NCI-H2227 (cell line): Measurements from ENCODE around the gene DUSP28.
A peak's percentile ranks its signal among the peaks of the same experiment; 100 is the strongest.

Experiments used
- DNase-seq: peaks from one replicate; lab custom pipeline; 2025; ENCODE audit not compliant: unreplicated experiment; lab: John Stamatoyannopoulos, UW

DUSP28 gene

DNA sequence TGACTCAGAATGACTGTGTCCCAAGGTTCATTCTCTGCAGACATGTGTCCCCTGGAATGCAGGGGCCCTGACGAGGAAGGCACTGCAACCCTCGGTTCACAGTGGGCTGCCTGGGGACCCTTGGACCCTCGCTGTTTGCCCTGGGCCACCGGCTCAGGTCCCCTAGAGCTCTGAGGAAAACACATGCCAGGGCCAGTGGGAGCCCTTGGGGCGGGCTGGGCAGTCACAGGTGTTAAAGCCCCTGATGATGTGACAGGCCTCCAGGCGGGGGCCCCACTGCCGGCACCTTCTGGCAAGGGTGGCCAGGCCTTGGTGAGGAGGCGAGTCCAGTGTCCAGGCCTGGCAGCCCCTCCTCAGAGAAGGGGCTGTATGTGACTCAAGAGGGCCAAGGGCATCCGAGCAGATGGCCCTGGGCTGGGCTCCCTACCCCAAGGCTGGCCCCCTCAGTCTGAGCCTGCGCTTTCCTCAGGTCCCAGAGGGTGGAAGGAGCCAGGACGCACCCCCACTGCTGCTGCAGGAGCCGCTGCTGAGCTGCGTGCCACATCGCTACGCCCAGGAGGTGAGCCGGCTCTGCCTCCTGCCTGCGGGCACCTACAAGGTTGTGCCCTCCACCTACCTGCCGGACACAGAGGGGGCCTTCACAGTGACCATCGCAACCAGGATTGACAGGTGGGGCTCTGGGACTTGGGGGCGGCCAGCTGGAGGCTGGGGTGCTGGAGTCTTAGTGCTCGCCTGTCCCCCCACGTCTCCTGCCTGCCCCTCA is 37.4 kb downstream of the DUSP28 start:
- no peak for DNase-seq

DNA sequence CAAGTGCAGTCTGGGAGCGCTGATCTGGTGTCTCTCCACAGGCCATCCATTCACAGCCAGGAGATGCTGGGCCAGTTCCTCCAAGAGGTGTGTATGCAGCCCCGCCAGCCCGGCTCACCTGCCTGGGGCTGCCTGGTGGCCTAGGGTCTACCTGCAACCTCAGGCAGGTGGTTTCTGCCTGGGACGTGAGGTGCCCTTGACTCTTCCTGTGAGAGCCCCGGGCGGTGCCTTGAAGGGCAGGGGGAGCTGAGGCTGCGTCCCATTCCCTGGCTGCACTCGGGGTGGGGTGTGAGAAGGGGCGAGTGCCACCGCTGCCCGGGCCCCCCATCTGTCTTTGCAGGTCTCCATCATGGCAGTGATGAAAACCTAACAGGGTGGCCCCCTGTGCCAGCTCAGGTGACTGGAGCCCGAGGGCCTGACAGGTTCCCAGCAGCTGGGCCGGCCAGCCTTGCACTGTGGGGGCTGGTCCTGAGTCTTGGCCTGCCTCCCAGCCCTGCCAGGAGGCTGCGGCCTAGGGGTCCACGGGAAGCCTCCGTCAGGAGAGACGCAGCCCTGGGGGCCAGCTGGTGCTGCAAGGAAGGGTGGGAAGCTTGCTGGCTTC is 38.3 kb downstream of the DUSP28 start:
- DNase-seq = no peak

GRCh38 chr2:240599141-240599583 is 39.0 kb downstream of the DUSP28 start:
- DNase-seq = no peak

DNA sequence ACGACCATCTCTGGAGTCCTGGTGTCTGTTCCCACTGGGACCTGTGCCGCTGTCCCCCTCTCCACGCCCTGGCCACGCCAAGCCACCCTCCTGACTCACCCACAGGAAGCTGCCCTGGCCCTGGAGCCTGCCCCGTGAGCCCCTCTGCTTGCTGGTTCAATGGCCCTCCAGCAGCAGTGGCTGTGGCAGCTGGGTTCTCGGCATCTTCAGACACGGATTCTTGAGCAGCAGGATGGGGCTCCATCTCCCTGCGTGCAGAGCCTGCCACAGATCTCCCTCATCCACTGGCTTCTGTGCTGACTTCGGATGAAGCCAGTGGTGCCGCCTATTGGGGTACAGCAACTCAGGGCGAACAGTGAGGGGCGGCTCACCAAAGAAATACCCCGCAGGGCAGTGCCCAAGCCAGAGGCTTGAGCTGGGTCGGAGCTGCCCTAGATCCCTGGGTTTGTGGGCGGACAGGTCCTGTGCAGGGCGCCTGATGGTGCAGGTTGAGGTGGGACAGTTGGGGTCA is 40.3 kb downstream of the DUSP28 start:
- no peak for DNase-seq

DNA sequence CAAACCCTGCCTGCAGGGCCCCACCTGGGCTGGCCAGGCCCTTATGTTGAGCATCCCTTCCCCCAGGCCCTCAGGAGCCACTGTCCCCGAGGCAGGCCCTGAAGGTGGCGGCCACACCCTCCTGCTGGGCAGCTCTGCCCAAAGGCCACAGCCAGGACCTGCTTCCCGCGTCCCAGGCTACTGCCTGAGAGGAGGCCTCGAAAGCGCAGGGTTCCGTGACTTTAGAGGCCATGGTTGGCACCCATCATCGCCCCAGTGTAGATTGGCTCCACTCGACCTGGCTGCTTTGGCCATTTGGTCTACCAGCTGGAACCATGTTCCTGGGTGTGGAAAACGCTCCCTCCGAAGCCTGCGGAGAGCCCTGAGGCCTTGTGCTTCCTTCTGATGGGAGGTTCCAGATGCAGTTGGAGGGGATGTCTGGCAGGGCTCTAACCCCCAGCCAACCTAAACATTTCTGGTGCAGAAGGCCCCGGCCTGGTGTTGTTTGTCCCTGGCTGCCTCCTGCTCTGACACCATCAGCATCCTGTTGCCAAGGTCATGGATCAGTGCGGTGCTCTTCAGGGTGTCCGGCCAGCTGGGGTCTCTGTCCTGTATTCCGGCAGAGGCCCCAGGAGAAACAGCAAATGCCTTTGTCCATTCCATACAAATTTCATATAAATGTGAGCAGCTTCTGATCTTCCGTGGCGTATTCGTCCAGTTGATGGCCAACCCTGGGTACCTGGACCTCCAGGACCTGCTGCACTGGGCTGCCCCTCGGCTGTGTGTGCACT is 41.1 kb downstream of the DUSP28 start:
- DNase-seq = no peak

- no peak for DNase-seq
Measured at GRCh38 chr2:240601831-240602160, 41.6 kb downstream of the DUSP28 start.

GRCh38 chr2:240602266-240603050 is 42.3 kb downstream of the DUSP28 start:
- no peak for DNase-seq

GRCh38 chr2:240603081-240603835 is 43.1 kb downstream of the DUSP28 start:
- no peak for DNase-seq

DNA sequence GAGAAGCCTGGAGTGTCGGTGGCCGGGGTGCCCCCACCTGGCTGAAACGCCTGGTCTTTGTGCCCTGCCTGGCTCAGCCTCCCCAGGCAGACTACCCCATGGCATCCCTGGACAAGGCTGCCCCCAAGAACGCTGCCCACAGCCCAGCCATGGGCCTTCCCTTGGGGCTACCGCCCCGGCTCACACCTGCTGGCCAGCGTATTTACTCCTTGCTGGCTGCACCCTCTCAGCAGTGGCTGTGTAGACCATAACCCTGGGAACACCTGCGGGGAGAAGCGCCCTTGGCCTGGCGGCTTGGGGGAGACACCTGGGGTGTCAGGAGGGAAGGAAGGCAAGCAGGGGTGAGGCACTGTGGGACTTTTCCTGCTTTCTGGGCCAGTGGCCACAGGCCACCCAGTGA is 43.7 kb downstream of the DUSP28 start:
- DNase-seq = no peak

- peak; percentile 17 for DNase-seq
Measured at GRCh38 chr2:240604291-240604938, 44.3 kb downstream of the DUSP28 start.

DNA sequence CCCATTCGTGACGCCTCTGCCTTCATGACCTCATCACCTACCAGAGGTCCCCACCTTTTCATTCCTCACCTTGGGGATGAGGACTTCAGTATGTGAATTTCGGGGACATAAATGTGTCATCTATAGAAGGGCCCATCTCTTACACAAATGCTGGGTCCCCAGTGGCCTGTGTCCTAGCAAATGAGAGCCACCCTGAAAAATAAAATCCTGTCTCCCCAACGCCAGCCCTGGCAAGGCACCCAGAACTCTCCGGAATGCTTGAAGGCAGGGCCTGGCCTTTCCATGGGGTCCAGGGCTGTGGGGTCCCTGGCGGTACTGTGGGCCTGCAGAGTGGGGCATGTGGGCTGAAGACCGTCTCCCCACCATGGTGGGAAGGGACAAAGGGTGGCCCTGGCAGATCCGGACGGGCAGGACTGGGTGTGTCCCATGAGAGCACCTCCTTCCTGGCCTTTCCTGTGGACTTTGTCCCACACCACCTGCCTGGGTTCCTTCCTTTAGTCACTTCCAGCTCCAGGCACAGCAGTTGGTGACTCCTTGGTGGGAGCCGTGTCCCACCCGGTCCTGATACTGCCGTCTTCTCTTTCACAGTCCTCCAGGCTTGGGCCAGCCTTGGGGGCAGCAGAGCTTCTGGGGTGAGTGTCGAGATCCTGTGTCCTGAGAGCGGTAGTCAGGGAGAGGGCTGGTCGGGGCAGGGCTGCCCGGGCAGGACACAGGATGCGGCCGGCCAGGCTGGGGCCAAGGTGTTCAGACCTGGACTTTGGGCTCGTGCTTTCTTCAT is 45.0 kb downstream of the DUSP28 start:
- no peak for DNase-seq

DNA sequence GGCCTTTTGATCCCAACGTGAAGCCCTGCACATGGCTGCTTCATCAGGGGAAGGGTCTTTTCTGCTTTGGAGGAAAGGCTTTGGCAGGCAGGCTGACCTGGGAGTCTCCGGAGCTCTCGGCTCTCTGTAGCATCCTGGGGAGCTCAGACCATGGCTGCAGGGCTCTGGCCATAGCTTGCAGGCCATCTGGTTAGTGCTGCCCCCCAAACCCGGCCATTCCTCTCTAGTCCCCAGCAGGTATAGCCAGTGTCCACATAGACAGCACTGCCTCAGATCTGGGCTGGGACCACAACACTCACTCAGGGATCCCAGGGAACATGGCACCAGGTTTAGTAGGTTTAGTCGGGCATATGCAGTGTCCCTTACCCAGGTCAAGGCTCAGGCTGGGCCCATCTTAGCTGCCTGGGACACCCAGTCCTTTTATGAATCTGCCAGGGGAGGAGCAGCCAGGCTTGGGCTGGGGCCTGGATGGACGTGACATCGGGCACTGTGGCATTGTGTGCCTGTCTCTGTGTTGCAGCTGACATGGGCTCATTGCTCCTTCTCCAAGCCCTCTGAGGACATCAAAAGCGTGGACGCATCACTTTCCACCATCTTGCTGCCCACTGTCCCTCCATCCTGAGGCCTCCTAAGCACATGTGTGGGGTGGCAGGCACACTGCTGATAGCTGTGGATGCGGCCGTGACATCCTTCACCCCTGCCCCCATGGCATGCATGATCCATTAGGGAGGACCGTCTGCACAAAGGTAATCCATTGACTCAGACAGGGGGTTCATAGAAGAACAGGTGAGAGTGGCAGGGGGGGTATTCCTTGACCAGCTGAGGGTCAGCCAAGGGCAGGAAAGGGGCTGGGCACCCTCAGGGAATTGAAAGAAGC is 45.9 kb downstream of the DUSP28 start:
- no peak for DNase-seq

- no peak for DNase-seq
Measured at GRCh38 chr2:240611601-240612210, 51.5 kb downstream of the DUSP28 start.
